GM21423 (cell line): ENCODE data around the gene CAMTA1.

Experiments used
- ATAC-seq: cut with Tn5 transposase; IDR thresholded peaks from one replicate; pipeline ENCODE4 v1.9.1; 2021; ENCODE audit warnings: mild to moderate bottlenecking, moderate library complexity; ENCODE audit not compliant: unreplicated experiment

CAMTA1 gene

DNA sequence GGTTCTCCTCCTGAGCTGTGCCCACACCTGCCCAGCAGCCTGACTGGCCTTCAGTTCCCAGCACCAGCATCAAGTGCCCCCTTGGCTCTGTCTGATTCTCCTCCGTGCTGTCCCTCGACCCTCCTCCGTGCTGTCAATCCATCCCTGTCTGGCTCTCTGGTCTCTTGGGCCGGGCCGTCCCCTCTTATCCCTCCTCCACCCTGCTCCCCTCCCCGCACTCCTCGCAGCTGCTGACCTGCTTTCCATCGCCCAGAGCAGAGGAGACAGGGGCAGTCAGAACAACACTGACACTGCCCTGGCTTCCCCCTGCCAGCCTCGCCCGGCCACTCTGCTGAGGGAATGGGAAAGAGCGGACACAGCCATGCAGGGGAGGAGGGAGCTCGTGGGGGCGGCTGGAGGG is 267.4 kb downstream of the CAMTA1 start:
- no peak for ATAC-seq

DNA sequence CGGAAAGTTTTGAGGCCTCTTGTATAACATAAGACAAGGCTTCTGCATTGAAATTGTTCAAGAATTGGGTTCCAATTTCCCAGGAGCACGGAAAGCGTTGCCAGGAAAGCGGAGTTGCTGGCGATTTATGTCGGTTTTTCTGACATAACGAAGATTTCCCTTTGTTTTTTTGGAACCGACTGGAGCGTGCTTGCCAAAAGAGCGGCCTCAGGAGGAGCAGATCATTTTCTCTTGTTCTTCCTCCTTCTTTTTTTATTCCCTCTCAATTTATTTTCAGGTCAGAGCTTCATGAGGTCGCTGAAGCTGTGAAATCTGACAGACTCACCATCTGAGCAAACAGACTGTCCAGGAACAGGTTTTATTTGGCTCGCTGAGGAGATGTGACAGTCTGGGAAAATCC is 275.5 kb downstream of the CAMTA1 start:
- ATAC-seq: no peak

DNA sequence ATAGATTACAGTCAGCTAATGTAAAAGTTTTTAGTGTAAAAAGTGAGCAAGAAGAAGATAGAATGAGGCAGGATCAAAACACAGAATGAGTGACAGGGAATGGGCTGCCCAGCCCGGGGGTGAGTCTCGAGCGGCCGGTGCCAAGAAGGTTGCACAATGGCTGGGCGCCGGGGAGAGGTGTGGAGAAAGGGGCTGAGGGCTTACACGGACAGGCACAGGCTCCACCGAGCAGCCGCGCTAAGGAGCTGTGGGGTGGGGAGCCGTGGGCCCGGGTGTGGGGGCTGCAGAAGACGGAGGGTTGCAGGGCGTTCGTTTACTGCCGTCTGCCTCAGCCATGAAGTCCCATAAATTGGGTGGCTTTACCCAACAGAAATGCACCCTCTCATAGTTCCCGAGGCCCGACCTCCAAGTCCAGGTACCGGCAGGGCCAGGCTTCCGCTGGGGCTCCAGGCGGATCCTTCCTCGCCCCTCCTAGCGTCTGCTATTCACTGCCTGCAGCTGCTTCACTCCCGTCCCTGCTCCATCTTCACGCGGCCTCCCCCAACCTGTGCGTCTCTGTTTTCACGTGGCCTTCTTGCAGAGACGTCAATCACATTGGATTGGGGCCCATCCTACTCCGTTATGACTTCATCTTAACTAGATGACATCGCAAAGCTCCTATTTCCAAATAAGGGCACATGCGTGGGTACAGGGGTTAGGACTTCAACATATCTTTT is 277.2 kb downstream of the CAMTA1 start:
- ATAC-seq: no peak

DNA sequence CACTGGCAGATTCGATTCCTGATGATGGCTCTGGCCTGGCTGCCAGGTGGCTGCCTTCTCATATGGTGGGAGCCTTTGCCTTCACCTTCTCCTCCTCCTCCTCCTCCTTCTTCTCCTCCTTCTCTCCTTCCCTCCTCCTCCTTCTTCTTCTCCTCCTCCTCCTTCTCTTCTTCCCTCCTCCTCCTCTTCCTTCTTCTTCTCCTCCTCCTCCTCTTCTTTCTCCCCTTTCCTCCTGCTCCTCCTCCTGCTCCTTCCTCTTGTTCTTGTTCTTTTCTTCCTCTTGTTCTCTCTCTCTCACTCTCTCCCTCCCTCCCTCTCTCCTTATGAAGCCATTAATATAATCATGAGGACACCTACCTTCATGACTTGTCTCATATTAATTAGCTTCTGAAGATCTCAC is 278.7 kb downstream of the CAMTA1 start:
- no peak for ATAC-seq

DNA sequence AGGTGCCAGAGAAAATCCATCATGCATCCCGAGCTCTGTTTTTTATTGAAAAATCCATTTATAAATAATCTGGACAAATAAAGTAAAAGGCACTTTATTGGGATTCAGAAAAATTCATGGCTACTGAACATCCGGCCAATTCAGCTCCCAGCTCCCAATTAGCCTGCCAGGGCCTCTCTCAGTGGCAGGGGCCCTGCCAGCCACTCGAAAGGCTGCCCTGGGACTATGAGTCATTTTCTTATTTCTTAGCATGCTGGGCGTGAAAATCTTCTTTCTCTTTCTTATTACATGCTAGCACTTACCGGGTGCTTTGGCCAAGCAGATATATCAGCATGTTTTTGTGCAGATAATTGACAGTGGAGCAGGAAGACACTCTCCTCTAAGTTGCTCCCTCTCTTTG is 283.3 kb downstream of the CAMTA1 start:
- no peak for ATAC-seq

DNA sequence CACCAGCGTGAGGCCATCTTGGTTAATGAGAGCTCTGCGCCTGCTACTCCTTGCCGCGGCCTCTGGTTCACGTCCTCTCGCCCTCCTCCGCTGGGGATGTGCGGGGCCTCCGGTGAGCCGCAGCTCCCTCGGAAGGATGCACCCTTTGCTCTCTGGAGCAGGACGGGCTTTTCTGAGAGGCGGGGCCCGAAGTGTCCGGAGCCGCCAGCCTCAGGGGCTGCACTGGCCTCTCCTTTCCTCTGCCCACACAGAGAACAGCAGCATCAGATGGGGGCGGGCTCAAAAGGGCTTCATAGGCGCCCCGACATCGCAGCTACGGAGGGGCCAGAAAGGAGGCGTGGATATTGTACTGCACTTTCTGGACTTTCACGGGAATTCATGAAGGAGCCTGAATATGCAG is 284.7 kb downstream of the CAMTA1 start:
- ATAC-seq: no peak

DNA sequence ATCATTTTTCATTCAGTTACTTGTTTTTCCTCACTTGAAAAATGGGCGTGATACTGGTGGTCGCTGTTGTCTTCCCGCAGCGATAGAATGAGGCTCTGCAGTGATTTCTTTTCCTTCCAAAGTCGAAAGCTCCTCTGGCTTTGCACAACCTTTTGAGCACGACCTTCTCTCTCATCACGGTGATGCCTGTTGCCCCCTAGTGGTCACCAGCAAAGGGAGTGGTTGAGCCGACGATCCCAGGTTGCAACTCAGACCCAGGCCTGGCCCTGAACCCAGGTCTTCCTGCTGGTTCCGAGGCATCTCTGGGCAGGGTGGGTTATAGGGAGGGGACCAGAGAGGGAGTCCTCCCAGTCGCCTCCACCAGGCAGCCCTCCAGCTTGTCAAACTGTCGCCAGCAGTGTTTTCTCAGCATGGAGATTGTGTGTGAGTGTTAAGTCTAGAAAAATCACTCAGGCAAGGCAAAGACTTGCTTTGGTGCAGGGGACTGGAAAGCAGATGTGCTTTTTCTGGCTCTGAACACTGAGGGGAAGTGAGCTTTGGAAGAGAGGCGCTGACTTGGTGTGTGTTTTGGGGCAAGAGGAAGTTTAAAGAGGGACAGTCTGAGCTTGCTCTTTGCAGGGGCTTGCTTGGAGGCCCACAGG is 285.3 kb downstream of the CAMTA1 start:
- ATAC-seq: no peak

DNA sequence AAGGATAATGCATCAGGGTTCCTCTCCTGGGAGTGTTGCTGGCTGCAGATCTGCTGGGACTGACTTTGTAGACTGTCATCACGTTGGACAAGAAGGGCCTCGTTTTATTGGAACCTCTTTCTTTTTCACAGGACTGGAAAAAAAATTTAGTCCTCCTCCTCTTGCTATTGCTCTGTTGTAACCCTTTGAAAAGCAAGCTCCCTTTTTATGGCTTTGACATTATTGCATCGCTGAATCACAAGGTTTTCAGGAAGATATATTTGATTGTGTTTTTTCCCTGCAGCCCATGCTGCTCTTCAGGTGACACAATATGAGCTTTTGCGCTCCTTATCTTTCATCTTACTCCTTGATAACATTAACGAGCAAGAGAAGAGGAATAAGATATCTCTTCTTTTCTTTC is 290.9 kb downstream of the CAMTA1 start:
- ATAC-seq: no peak

DNA sequence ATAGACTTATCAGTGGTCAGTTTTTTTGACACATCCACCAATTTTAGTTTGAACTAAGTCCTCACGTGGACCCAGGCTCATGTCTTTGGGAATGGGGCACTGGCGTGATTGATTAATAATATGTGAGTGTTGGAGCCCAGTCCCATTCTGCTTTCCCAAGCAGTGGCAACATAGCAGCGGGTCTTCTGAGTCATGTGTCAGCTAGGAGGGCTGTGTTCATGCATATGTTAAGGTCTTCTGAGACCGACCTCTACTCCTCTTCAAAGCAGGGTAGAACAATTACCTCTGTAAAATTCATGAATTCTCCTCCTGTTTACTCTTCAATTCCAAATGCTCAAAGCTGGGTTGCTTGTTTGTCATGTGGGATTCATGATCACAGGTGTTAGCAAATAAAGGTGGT is 291.3 kb downstream of the CAMTA1 start:
- ATAC-seq: no peak

DNA sequence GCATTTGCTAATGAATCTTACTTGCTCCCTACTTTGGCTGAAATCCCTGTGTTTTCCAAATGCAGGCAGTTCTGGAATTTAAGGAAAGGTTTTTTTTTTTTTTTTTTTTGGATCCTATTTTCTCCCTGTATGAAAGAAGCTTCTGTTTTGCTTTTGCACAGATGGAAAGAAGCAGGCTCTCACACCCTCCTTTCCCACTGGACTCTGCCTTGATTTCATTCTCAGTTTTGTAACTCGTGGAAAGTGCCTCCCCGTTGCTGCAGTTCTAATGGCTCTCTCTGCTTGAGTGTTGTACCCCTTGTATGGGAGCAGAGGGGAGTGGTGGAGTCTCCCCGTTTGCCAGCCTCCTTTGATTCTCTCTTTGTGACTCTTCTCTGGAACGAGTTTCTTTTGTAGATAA is 291.9 kb downstream of the CAMTA1 start:
- ATAC-seq: no peak

DNA sequence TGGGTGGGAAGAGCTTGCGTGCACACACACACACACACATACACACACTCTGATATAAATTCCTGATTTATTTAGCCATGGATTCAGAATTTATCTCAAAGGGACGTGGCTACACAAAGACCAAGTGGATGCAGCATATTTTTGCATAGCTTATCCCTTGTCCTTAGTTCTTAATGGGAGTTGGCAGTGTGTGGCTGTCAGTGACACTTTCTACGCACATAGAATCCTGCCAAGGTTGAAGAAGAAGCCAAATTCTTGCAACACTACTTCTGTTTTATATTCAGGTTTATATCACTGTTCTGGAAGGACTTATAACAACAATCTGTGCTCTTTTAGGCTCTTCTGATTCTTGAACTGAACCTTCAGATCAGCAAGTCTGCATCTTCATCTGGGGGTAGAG is 292.7 kb downstream of the CAMTA1 start:
- ATAC-seq: no peak

DNA sequence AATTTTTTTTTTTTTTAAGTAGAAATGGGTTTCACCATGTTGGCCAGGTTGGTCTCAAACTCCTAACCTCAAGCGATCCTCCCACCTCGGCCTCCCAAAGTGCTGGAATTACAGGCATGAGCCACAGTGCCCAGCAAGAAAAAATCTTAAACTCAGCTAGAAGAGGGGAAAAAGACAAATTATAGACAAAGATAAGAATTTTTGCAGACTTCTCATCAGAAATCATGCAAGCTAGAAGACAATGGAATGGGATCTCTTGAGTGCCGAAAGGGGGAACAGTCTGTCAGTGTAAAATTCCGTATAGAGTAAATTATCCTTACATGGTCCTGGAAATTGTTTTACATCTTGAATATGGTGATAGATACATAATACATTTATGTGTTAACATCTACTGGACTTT is 294.4 kb downstream of the CAMTA1 start:
- ATAC-seq: no peak

DNA sequence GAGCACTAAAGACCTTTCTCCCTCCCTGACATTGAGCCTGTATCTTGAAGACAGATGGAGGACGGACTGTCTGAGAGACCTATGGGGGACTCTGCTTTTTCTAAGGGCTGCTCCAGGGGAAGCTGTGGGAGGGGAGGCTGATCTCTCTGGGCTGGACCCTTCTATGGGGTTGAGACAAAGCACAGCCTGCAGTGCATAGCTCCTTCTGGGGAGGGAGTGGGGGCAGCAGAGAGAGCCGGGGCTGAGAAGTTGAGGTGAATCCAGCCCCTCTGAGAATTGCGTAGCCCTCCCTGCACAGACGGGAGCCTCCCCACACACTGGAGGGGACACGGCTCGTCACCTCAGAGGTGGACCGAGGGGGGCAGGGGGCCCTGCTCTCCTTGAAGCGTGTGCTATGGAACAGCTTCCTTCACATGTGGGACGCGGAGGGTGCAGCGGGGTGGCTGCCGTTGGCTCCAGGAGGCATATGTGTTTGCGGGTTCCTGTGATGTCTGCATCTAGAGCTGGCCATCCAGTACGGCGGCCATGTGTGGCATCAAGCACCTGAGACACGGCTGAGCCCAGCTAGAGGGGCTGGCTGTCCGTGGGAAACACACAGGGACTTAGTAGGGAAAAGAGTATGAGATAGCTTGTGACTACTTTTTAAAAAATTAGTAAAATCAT is 299.1 kb downstream of the CAMTA1 start:
- ATAC-seq: no peak

DNA sequence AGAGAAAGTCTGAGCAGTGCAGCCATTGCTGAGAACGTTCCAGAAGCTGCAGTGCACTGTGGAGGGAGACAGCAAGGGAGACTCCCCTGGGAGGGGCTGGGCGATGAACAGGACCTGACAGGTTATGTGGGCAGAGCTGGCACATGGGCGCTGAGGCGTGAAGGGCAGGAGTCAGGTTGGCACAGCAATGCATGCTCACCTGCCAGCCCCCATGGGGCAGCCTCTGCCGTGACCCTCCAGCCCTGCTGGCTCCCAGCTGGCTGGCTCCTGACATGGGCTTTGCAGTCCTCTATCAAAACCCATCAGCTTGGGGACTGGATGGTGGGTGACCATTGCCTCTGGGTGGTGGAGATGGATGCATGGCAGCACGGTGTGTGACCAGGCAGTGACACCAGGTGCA is 300.3 kb downstream of the CAMTA1 start:
- ATAC-seq: no peak

DNA sequence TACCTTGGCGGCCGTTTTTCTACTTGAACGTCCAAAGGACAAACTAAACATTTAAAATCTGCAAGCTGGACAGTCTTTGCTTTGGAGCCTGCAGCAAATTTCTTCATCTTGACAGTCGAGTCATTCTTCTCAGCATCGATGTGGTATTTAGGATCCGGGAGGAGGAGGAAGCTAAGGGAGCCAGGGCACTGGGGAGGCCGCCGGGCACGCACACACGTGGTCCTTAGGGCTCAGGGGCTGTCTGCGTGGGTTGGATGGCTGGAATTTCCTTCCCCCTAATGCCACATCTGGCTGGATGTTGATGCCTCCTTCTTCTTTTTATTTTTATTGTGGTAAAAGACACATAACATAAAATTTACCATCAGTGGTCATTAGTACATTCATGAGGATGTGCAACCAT is 300.9 kb downstream of the CAMTA1 start:
- ATAC-seq: no peak

DNA sequence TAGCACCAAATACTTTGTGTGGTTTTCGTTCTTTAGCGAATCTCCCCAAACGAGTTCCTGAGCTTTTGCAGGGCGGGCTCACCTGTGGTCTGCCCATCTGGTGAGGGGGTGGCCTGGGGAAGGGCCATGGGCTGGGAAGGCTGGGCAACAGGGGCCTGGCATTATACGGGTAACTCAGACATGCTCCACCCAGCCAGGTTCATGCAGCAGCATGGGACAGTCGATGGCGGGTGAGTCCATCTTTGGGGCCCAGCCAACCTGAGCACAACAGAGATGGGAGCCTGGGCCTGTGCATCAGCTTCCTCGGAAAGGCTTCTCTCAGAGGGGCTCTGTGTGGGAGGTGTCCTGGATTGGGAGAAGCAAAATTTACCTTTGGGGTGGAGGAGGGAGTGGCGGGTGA is 302.6 kb downstream of the CAMTA1 start:
- no peak for ATAC-seq

DNA sequence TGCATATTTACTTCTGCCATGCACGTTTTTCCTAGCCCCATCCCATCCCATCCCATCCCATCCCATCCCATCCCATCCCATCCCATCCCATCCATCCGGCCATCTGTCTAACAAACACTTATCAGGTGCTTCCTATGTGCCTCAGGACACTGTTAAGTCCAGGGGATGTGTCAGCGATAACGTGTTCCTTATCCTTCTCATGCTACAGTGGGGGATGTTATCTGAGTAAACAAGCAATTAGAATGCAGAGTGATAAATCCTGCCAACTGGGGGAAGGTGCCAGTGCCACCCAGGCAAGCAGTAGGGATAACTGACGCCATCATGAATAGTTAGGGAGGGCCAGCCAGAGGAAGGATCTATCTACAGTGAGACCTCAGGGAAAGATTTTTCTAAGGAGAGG is 304.2 kb downstream of the CAMTA1 start:
- no peak for ATAC-seq

DNA sequence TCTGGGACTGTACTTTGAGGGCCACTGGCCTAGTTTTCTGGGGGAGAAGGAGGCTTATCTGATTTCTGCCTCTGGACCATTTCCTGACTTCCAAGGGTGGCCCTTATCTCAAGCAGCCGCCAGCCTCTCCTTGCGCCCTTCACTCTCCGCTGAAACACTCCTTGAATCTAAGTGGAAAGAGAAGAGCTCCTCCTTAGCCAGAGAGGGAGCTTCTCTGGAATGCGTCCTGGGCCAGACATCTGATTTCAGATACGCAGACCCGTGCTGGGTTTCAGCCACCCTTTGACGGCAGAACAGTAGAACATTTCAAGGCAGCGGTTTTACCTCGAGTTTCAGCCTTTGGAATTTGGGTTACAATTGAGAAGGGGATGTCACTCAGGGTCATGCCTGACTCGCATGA is 308.0 kb downstream of the CAMTA1 start:
- no peak for ATAC-seq

DNA sequence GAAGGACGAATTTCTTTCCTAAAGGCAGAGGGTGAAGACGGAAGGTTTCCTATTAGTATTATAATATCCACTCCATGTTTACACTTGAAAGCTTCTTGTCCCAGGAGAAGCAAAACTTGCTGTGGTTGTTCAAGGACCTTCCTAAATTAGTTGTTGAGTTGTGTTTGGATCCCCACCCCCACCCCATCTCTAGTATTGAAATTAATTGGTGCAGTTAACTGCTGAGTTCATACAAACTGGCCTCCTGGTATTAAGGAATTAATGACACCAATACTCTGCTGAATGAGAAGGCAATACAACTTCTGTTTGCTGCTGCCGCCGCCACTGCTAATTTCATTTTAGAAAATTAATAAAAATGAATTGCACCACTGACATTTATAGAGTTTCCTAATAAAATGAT is 308.8 kb downstream of the CAMTA1 start:
- ATAC-seq: no peak

DNA sequence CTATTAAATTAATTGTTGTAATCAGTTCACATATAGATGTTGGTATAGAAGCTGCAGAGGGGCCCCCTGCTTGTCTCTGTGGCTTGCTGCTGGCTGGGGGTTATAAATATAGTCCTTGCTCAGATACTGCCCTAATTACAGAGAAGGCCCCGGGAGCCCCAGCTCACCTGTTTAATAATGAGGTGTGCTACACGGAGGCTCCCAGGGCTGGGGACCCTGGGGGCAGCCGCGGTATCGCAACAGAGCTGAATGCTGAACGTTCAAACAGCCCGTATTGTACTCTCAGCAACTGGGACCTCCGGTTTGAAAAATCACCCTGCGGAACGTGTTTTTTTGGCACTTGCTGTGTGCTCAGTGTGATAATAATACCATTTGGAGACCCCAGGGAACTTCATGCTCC is 309.3 kb downstream of the CAMTA1 start:
- no peak for ATAC-seq

DNA sequence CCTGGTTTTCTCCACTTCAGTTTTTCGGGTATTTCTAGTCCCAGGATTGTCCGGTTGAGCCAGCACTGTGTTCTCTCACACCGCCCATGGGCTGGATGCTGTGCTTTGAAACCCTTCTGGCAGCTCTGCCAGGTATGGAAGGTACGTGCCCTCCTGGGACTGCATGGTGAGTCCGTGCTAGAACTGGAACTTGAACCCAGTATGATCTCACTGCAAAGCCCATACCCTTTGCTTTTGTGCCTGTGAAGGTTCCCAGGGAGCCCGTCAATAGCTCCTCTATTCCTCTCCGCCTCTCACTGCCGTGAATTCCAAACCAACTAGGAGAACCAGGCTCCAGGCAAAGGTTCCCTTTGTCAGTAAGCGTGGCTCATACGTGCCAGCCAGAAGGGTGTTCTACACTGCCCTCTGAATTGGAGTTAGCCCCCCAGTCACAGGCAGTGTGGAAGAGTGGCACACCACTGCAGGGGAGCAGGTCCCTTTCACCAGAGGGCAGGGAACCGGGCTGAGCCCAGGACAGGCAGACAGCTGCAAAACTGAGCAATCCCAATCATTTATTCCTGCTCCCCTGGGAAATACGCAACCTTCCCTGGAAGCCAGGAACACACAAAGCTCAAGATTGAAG is 310.2 kb downstream of the CAMTA1 start:
- no peak for ATAC-seq
